Mammary epithelial cell (primary cell): Measurements from ENCODE around the gene BLNK.

Source experiments
- CTCF ChIP-seq, 2 donors: IDR thresholded peaks in 1 of 2; conservative IDR thresholded peaks in 1 of 2; 2 replicates each; pipeline ENCODE4 v1.5.1; 2011 to 2012; ENCODE audit warnings: inconsistent platforms in 2 of 2, low read length in 2 of 2, mild to moderate bottlenecking in 2 of 2, control low read depth in 1 of 2, low read depth in 1 of 2; ENCODE audit not compliant: insufficient read depth in 1 of 2; ENCODE audit errors: extremely low read depth in 1 of 2
- EZH2 ChIP-seq: IDR thresholded peaks from 2 replicates; pipeline ENCODE4 v1.6.1; 2012; ENCODE audit warnings: low read length, inconsistent platforms, borderline replicate concordance

GRCh38 chr10:96310321-96310669, 38.9 kb upstream of the BLNK start:
- TF ChIP-seq CTCF (conservative IDR thresholded peaks at IDR 0.05 in 1 of 2, IDR thresholded peaks at IDR 0.05 in 1 of 2; ENCODE audit: extremely low read depth in 1 of 2, insufficient read depth in 1 of 2, low read depth in 1 of 2, low read length in 2 of 2) (no peak), EZH2 (no peak)
